ENCODE results near the gene FAM187B. TPM values are rescaled to one million over a fixed set of nuclear protein-coding genes. Genes with fewer than 3 reads are reported as not detected.
A peak's percentile ranks its signal among the peaks of the same experiment; 100 is the strongest.

The FAM187B gene
- total and polyA plus RNA-seq, 8 donors: 0.20 TPM; not detected in 7

GRCh38 chr19:35213663-35214632 lies 14.6 kb downstream of the FAM187B start:
- no peak for TF ChIP-seq CTCF (IDR thresholded peaks at IDR 0.05)
- DNase-seq (peak in 3 of 4 donors; percentile 59 to 88 (median 81)), ATAC-seq (peak; percentile 73)
- H3K9me3 ChIP-seq: no peaks in the 10 kb centered on the region
- H3K27me3 ChIP-seq: no peaks in the 10 kb centered on the region
- peak overlapping the region; percentile 72 to 84 for H3K27ac ChIP-seq
- intact Hi-C loops (cut with DNase I): no loop called here
- H3K36me3 ChIP-seq: no peaks in the 10 kb centered on the region
- H3K4me3 ChIP-seq: no peak overlapping the region
- H3K4me1 ChIP-seq: peaks cover 16 to 53% of the 10 kb centered on the region in 2 donors

- no peak for ATAC-seq
Measured at GRCh38 chr19:35212241-35212640, 16.3 kb downstream of the FAM187B start.

GRCh38 chr19:35211545-35212230 lies 16.9 kb downstream of the FAM187B start:
- peaks cover 16 to 51% of the 10 kb centered on the region in 2 donors for H3K4me1 ChIP-seq
- no peaks in the 10 kb centered on the region for H3K27me3 ChIP-seq
- peak in 1 of 4 donors; percentile 65 for DNase-seq
- H3K9me3 ChIP-seq: no peaks in the 10 kb centered on the region
- H3K36me3 ChIP-seq: no peaks in the 10 kb centered on the region
- no peak for TF ChIP-seq CTCF (IDR thresholded peaks at IDR 0.05)
- peak; percentile 13 for ATAC-seq
- H3K27ac ChIP-seq: peak overlapping the region; percentile 67 to 68
- no peak overlapping the region for H3K4me3 ChIP-seq
- intact Hi-C loops (cut with DNase I): no loop called here

More at GRCh38 chr19:35212241-35212640, 16.3 kb downstream of the FAM187B start:
- H3K4me1 ChIP-seq: peaks cover 16 to 53% of the 10 kb centered on the region in 2 donors
- no peaks in the 10 kb centered on the region for H3K36me3 ChIP-seq
- DNase-seq: no peak
- H3K9me3 ChIP-seq: no peaks in the 10 kb centered on the region
- intact Hi-C loops (cut with DNase I): no loop called here
- no peak overlapping the region for H3K4me3 ChIP-seq
- H3K27me3 ChIP-seq: no peaks in the 10 kb centered on the region
- H3K27ac ChIP-seq: peak overlapping the region; percentile 67 to 68
- TF ChIP-seq CTCF (IDR thresholded peaks at IDR 0.05): no peak

- Histone ChIP-seq H3K4me1 (peaks cover 16 to 58% of the 10 kb centered on the region in 2 donors), H3K4me3 (no peak overlapping the region), H3K27ac (no peak overlapping the region), H3K27me3 (no peaks in the 10 kb centered on the region), H3K9me3 (no peaks in the 10 kb centered on the region), H3K36me3 (no peaks in the 10 kb centered on the region)
- DNase-seq (no peak), ATAC-seq (no peak)
- intact Hi-C loops (cut with DNase I): no loop called here
- no peak for TF ChIP-seq CTCF (IDR thresholded peaks at IDR 0.05)
Measured at GRCh38 chr19:35209646-35210045, 18.9 kb downstream of the FAM187B start.

GRCh38 chr19:35208121-35208520 lies 20.4 kb downstream of the FAM187B start:
- ATAC-seq: no peak
- TF ChIP-seq CTCF (IDR thresholded peaks at IDR 0.05): no peak

More at GRCh38 chr19:35208121-35208520, 20.4 kb downstream of the FAM187B start:
- intact Hi-C loops (cut with DNase I): no loop called here
- Histone ChIP-seq H3K9me3 (no peaks in the 10 kb centered on the region), H3K4me3 (no peak overlapping the region), H3K27me3 (no peaks in the 10 kb centered on the region), H3K4me1 (peaks cover 3 to 42% of the 10 kb centered on the region in 2 donors), H3K36me3 (no peaks in the 10 kb centered on the region), H3K27ac (no peak overlapping the region)
- no peak for DNase-seq

Measured in left lung (tissue), 10 donors.